H1 (cell line): Measurements from ENCODE around the gene CD59. TPM values are rescaled to one million over a fixed set of nuclear protein-coding genes. Genes with fewer than 3 reads are reported as not detected.

Experiments
- EP300 ChIP-seq, 2 experiments: IDR thresholded peaks; 1 replicate in 1 of 2; 2 replicates in 1 of 2; pipeline ENCODE4 v1.6.1; 2011 to 2012; ENCODE audit warnings: low read depth in 2 of 2, low read length in 2 of 2, mild to moderate bottlenecking in 2 of 2, borderline replicate concordance in 1 of 2, inconsistent platforms in 1 of 2, moderate library complexity in 1 of 2
- KDM1A ChIP-seq: fragments of 200-600, 300-600 bp; sonication (generic); IDR thresholded peaks from 2 replicates; pipeline ENCODE4 v1.7.1; 2016; ENCODE audit warnings: mild to moderate bottlenecking, low read length, borderline replicate concordance
- SAP30 ChIP-seq: fragments of 300-600 bp; sonication (generic); IDR thresholded peaks from 2 replicates; pipeline ENCODE4 v1.7.1; 2012; ENCODE audit warnings: low read length, moderate library complexity, mild to moderate bottlenecking, inconsistent platforms; ENCODE audit not compliant: insufficient read depth, insufficient replicate concordance
- SP1 ChIP-seq: IDR thresholded peaks from 2 replicates; pipeline ENCODE4 v1.6.1; 2011; ENCODE audit warnings: low read depth, low read length
- SRF ChIP-seq: IDR thresholded peaks from 2 replicates; pipeline ENCODE4 v1.6.1; 2011; ENCODE audit warnings: mild to moderate bottlenecking, low read depth, low read length, moderate library complexity
- polyA plus RNA-seq, 7 experiments: library from polyadenylated mRNA; depleted of rRNA in 3 of 7; stranded (reverse) in 5 of 7; unstranded in 2 of 7; fragments of >200 nt in 5 of 7; fragments of 200-250 nt in 2 of 7; gene quantifications; 1 replicate in 5 of 7; 2 replicates in 1 of 7; 4 replicates in 1 of 7; pipeline versions ENCODE4 v1.2.1 to v1.2.3, GENCODE V29; 2011 to 2013; ENCODE audit warnings: missing spikeins in 2 of 7, mixed read lengths in 2 of 7
- total RNA-seq: library from RNA; stranded (reverse); fragmentation: NEBNext Ultra II Directional; extraction: Animal tissue kit (Norgen Biotek cat#: 25700); gene quantifications from 2 replicates; pipeline ENCODE4 v1.2.1, GENCODE V29; 2021

The CD59 gene
- total and polyA plus RNA-seq, 2 of the 8 experiments (the other 6 are each of a cell fraction or from before 2014, with no cell fraction given), result 63.1 to 90.3 TPM

- TF ChIP-seq EP300 (IDR thresholded peaks at IDR 0.05; ENCODE audit: borderline replicate concordance in 1 of 2, low read depth in 2 of 2, low read length in 2 of 2), result no peak
- TF ChIP-seq KDM1A, result no peak
- TF ChIP-seq SP1, result no peak
- TF ChIP-seq SRF, result no peak
- no peak for TF ChIP-seq SAP30
Observed at GRCh38 chr11:33703788-33704187, 32.4 kb downstream of the CD59 start (continued).
